D721Med (cell line): ENCODE results near the gene CDH2.

Experiments
- DNase-seq: peaks from one replicate; pipeline ENCODE4 v3.0.0; 2011; ENCODE audit warnings: low spot score; ENCODE audit not compliant: insufficient read length
- FAIRE-seq: peaks from 2 replicates; lab custom pipeline; 2011; peaks lifted over from hg19 to GRCh38; lab: Jason Lieb, UNC
- CTCF ChIP-seq: IDR thresholded peaks from 2 replicates; pipeline ENCODE4 v1.5.1; 2012; ENCODE audit warnings: mild to moderate bottlenecking, control low read depth; ENCODE audit not compliant: insufficient read depth; ENCODE audit errors: missing control alignments

The CDH2 gene

GRCh38 chr18:28127763-28128658 is 48.9 kb downstream of the CDH2 start:
- TF ChIP-seq CTCF: no peak
- no peak for DNase-seq
- FAIRE-seq: peak; percentile 86

- DNase-seq (no peak), FAIRE-seq (no peak)
- TF ChIP-seq CTCF: no peak
These were observed 49.7 kb downstream of the CDH2 start for GRCh38 chr18:28127228-28127627.

- TF ChIP-seq CTCF: no peak
- DNase-seq: no peak
- FAIRE-seq: no peak
These were observed 50.2 kb downstream of the CDH2 start for GRCh38 chr18:28126768-28127167.

GRCh38 chr18:28125051-28125450 is 51.9 kb downstream of the CDH2 start:
- FAIRE-seq (no peak), DNase-seq (no peak)
- TF ChIP-seq CTCF: no peak

- no peak for TF ChIP-seq CTCF
- DNase-seq (no peak), FAIRE-seq (peak; percentile 25)
These were observed 52.5 kb downstream of the CDH2 start for GRCh38 chr18:28124131-28125029.

- no peak for TF ChIP-seq CTCF
- no peak for DNase-seq
- no peak for FAIRE-seq
These were observed 53.4 kb downstream of the CDH2 start for GRCh38 chr18:28123401-28124030.
